Neural progenitor cell (in vitro differentiated cells): Measurements from ENCODE around the gene SLC6A17. TPM values are rescaled to one million over a fixed set of nuclear protein-coding genes. Genes with fewer than 3 reads are reported as not detected.
A peak's percentile ranks its signal among the peaks of the same experiment; 100 is the strongest.

Experiments
- DNase-seq: peaks from one replicate; pipeline ENCODE4 v3.0.0-alpha.2; 2016; ENCODE audit warnings: low spot score
- H2AFZ ChIP-seq: fragments of 200-600 bp; sonication (generic); replicated peaks from 2 replicates; pipeline ENCODE4 v1.6.1; 2016; ENCODE audit warnings: antibody characterized with exemption
- H3F3A ChIP-seq: fragments of 200-600 bp; sonication (generic); 2 replicates; pipeline ENCODE4 v1.6.1; 2016; ENCODE audit warnings: antibody characterized with exemption, low read depth
- H3K27ac ChIP-seq: fragments of 200-600 bp; sonication (generic); 2 replicates; pipeline ENCODE4 v1.5.1; 2016; ENCODE audit warnings: mild to moderate bottlenecking
- H3K27me3 ChIP-seq: fragments of 200-600 bp; sonication (generic); 2 replicates; pipeline ENCODE4 v1.6.1; 2016; ENCODE audit warnings: mild to moderate bottlenecking, moderate library complexity
- H3K36me3 ChIP-seq: fragments of 200-600 bp; sonication (generic); 2 replicates; pipeline ENCODE4 v1.5.1; 2016
- H3K4me1 ChIP-seq: fragments of 200-600 bp; sonication (generic); 2 replicates; pipeline ENCODE4 v1.6.1; 2016; ENCODE audit warnings: mixed run types
- H3K4me2 ChIP-seq: fragments of 200-600 bp; sonication (generic); 2 replicates; pipeline ENCODE4 v1.6.1; 2016
- H3K4me3 ChIP-seq: fragments of 200-600 bp; sonication (generic); 2 replicates; pipeline ENCODE4 v1.5.1; 2016
- H3K79me2 ChIP-seq: fragments of 200-600 bp; sonication (generic); 2 replicates; pipeline ENCODE4 v1.6.1; 2016; ENCODE audit warnings: low read depth
- H3K9ac ChIP-seq: fragments of 200-600 bp; sonication (generic); 2 replicates; pipeline ENCODE4 v1.6.1; 2016
- H3K9me3 ChIP-seq: fragments of 200-600 bp; sonication (generic); 2 replicates; pipeline ENCODE4 v1.5.1; 2016; ENCODE audit warnings: low read depth
- H4K20me1 ChIP-seq: fragments of 200-600 bp; sonication (generic); 2 replicates; pipeline ENCODE4 v1.6.1; 2016; ENCODE audit warnings: low read depth
- H3K27ac Mint-ChIP-seq: 3 replicates; pipeline ENCODE4 v1.8.0; 2021; ENCODE audit warnings: mixed read lengths
- H3K27me3 Mint-ChIP-seq: 2 replicates; pipeline ENCODE4 v1.8.0; 2022; ENCODE audit warnings: low read depth, mild to moderate bottlenecking, inconsistent platforms, moderate library complexity, mixed read lengths; ENCODE audit not compliant: insufficient read depth
- H3K36me3 Mint-ChIP-seq: 3 replicates; pipeline ENCODE4 v1.8.0; 2021; ENCODE audit warnings: mixed read lengths
- H3K4me1 Mint-ChIP-seq: 3 replicates; pipeline ENCODE4 v1.8.0; 2021; ENCODE audit warnings: mixed read lengths
- H3K4me3 Mint-ChIP-seq: 3 replicates; pipeline ENCODE4 v1.8.0; 2021; ENCODE audit warnings: mild to moderate bottlenecking, moderate library complexity, mixed read lengths
- H3K9me3 Mint-ChIP-seq: 3 replicates; pipeline ENCODE4 v1.8.0; 2020; ENCODE audit warnings: mixed read lengths
- EZH2 ChIP-seq: fragments of 200-600 bp; sonication (generic); IDR thresholded peaks from 2 replicates; pipeline ENCODE4 v1.6.1; 2017; ENCODE audit warnings: antibody characterized with exemption, mild to moderate bottlenecking, moderate library complexity
- EZH2phosphoT487 ChIP-seq: fragments of 200-600 bp; sonication (generic); IDR thresholded peaks from 2 replicates; pipeline ENCODE4 v1.6.1; 2017; ENCODE audit warnings: antibody characterized with exemption
- total RNA-seq: library from RNA; depleted of rRNA; stranded (reverse); fragments of >200 nt; gene quantifications from 2 replicates; pipeline ENCODE4 v1.2.3, GENCODE V29; 2015; ENCODE audit warnings: low replicate concordance
- TF ChIP-seq, protein P1 (sequence below): fragments of 200-600 bp; sonication (generic); IDR thresholded peaks from 2 replicates; pipeline ENCODE4 v1.5.1; 2017; ENCODE audit warnings: antibody characterized with exemption, mild to moderate bottlenecking

The SLC6A17 gene
- total RNA-seq, 1 donor from 2014 or later: not detected

DNA sequence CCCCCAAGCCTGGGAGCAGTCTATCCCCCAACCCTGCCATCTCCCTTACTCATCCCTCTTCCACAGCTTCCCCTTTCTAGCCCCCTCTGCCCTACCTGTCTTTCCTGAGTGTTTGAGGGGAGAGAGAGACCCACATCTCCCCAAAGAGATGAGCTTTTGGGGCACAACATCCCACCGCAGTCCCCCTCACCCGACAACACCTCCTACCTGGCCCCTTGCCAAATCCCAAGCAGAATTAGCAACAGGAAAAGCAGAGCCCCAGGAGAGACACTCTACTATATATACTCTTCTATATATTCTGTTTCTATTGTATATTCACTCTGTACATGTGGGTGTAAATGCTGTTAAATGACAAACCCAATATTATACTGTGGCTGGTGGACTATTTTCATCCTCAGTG is 49.9 kb downstream of the SLC6A17 start:
- Mint-ChIP-seq H3K27ac (peak overlapping the region; percentile 91), H3K4me1 (peaks cover 5% of the 10 kb centered on the region), H3K9me3 (no peaks in the 10 kb centered on the region), H3K4me3 (no peak overlapping the region), H3K36me3 (no peaks in the 10 kb centered on the region), H3K27me3 (peaks cover 4% of the 10 kb centered on the region)
- no peaks in the 10 kb centered on the region for H4K20me1 ChIP-seq
- no peaks in the 10 kb centered on the region for H3K4me1 ChIP-seq
- H3K9me3 ChIP-seq: no peaks in the 10 kb centered on the region
- H3K79me2 ChIP-seq: no peaks in the 10 kb centered on the region
- no peak overlapping the region for H3K4me3 ChIP-seq
- DNase-seq: no peak
- no peak overlapping the region for H3K27ac ChIP-seq
- TF ChIP-seq, protein P1, sequence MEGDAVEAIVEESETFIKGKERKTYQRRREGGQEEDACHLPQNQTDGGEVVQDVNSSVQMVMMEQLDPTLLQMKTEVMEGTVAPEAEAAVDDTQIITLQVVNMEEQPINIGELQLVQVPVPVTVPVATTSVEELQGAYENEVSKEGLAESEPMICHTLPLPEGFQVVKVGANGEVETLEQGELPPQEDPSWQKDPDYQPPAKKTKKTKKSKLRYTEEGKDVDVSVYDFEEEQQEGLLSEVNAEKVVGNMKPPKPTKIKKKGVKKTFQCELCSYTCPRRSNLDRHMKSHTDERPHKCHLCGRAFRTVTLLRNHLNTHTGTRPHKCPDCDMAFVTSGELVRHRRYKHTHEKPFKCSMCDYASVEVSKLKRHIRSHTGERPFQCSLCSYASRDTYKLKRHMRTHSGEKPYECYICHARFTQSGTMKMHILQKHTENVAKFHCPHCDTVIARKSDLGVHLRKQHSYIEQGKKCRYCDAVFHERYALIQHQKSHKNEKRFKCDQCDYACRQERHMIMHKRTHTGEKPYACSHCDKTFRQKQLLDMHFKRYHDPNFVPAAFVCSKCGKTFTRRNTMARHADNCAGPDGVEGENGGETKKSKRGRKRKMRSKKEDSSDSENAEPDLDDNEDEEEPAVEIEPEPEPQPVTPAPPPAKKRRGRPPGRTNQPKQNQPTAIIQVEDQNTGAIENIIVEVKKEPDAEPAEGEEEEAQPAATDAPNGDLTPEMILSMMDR: no peak
- no peak for TF ChIP-seq EZH2
- no peak for TF ChIP-seq EZH2phosphoT487
- no peaks in the 10 kb centered on the region for H3K36me3 ChIP-seq
- no peaks in the 10 kb centered on the region for H3K27me3 ChIP-seq
- H3K4me2 ChIP-seq: no peak overlapping the region
- H3K9ac ChIP-seq: no peak overlapping the region
- no peaks in the 10 kb centered on the region for H3F3A ChIP-seq
- no peak overlapping the region for H2AFZ ChIP-seq

DNA sequence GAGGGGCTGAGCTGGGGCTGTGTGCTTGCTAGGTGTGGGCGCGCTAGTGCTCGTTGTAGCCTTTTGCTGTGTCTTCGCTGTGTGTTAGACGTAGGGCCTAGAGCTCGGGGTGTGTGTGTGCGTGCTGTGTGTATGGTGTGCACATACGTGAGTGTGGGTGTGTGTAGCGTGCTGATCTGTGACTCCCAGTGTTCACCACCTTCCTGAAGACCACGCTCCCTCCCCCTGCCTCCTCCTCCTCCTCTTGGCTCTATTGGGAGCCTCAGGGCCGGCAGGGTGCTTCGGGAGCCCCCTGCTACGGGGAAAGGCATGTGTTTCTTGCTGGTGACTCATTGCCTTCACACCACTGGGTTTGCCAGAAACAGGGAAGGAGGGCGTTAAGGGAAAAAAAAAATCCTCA is 50.4 kb downstream of the SLC6A17 start:
- Mint-ChIP-seq H3K36me3 (no peaks in the 10 kb centered on the region), H3K9me3 (no peaks in the 10 kb centered on the region), H3K27me3 (peaks cover 4% of the 10 kb centered on the region), H3K4me1 (peaks cover 5% of the 10 kb centered on the region), H3K27ac (no peak overlapping the region), H3K4me3 (no peak overlapping the region)
- no peak for DNase-seq
- TF ChIP-seq, protein P1: no peak
- TF ChIP-seq EZH2phosphoT487 (no peak), EZH2 (no peak)
- no peak overlapping the region for H3K4me3 ChIP-seq
- no peaks in the 10 kb centered on the region for H3K36me3 ChIP-seq
- H3K27ac ChIP-seq: no peak overlapping the region
- no peaks in the 10 kb centered on the region for H4K20me1 ChIP-seq
- no peaks in the 10 kb centered on the region for H3F3A ChIP-seq
- H3K4me1 ChIP-seq: no peaks in the 10 kb centered on the region
- no peaks in the 10 kb centered on the region for H3K27me3 ChIP-seq
- no peaks in the 10 kb centered on the region for H3K9me3 ChIP-seq
- H3K4me2 ChIP-seq: no peak overlapping the region
- no peaks in the 10 kb centered on the region for H3K79me2 ChIP-seq
- no peak overlapping the region for H3K9ac ChIP-seq
- H2AFZ ChIP-seq: no peak overlapping the region

DNA sequence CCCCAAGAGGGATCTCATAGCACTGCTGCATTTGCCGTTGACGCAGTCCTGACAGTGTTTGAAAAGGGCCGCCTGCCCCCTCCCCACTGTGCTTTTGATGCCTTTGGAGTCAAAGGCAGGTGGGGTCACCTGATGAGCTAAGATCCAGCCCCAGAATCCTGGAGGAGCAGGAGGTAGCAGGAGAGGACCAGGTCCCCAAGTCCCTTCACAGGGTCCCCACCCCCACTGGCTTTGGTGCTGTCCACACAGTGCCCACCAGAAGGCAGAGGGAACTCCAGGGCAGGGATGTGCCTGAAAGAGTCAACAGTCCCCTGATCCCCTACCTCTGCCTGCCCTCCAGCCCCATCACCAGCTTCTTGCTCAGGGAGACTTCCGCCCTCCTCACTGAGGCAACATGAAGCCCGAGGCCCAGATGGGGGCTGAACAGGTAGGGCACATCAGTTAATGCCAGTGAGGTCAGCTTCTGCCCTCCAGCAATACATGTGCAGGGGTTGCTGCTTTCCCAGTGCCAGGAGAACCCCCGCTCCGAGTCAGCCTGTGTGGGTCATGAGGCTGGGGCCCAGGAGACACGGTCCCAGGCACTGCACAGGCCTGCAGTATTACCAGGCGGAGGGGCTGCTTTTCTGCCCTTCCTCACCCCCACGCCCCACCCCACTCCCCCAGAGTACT is 51.0 kb downstream of the SLC6A17 start:
- H3K27ac ChIP-seq: no peak overlapping the region
- H3K4me3 Mint-ChIP-seq: no peak overlapping the region
- no peaks in the 10 kb centered on the region for H3K4me1 ChIP-seq
- H3K9ac ChIP-seq: no peak overlapping the region
- peaks cover 5% of the 10 kb centered on the region for H3K4me1 Mint-ChIP-seq
- no peaks in the 10 kb centered on the region for H3F3A ChIP-seq
- peaks cover 6% of the 10 kb centered on the region for H3K27me3 Mint-ChIP-seq
- no peak overlapping the region for H3K4me2 ChIP-seq
- H3K36me3 ChIP-seq: no peaks in the 10 kb centered on the region
- H3K9me3 Mint-ChIP-seq: no peaks in the 10 kb centered on the region
- no peak overlapping the region for H3K27ac Mint-ChIP-seq
- no peaks in the 10 kb centered on the region for H3K79me2 ChIP-seq
- DNase-seq: no peak
- H4K20me1 ChIP-seq: no peaks in the 10 kb centered on the region
- H3K4me3 ChIP-seq: no peak overlapping the region
- no peak overlapping the region for H2AFZ ChIP-seq
- TF ChIP-seq EZH2phosphoT487 (no peak), EZH2 (no peak)
- H3K9me3 ChIP-seq: no peaks in the 10 kb centered on the region
- H3K36me3 Mint-ChIP-seq: no peaks in the 10 kb centered on the region
- no peaks in the 10 kb centered on the region for H3K27me3 ChIP-seq

DNA sequence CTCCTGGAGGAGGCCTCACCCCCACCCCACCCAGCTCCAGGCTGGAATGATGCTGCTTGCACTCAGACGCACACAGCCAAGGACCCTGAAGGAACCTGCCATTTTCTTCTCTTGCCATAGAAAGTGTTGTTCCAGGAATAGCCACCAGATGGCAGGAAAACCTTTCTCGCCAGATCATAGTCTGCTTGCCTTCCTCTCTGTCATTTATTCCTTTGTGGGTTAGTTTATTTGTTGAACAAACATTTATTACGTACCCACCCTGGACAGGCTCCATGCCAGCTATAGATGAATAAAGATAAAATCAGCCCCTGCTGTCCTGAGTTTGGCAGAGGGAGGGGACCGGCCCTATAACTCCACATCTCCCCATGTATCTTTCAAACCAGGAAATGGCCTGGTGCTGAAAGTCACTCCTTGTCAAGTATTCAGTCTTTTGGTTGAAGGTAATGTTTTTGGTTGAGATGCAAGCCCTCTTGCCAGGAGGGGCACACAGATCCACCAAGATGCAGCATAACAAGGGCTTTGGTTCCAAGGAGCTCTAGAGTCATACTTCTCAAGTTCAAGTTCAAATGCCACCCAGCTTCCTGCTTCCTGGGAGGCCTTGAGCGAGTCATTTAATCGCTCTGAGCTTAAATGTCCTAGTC is 52.8 kb downstream of the SLC6A17 start:
- Mint-ChIP-seq H3K27ac (no peak overlapping the region), H3K36me3 (no peaks in the 10 kb centered on the region), H3K4me1 (peaks cover 3% of the 10 kb centered on the region), H3K4me3 (no peak overlapping the region), H3K27me3 (peaks cover 6% of the 10 kb centered on the region), H3K9me3 (no peaks in the 10 kb centered on the region)
- Histone ChIP-seq H4K20me1 (no peaks in the 10 kb centered on the region), H3K4me2 (no peak overlapping the region), H3K4me1 (no peaks in the 10 kb centered on the region), H3K27ac (no peak overlapping the region), H3K36me3 (no peaks in the 10 kb centered on the region), H3K4me3 (no peak overlapping the region), H3K9me3 (no peaks in the 10 kb centered on the region), H3K27me3 (no peaks in the 10 kb centered on the region), H3K9ac (no peak overlapping the region), H3F3A (no peaks in the 10 kb centered on the region), H2AFZ (peak overlapping the region; percentile 69), H3K79me2 (no peaks in the 10 kb centered on the region)
- TF ChIP-seq, protein P1: peak; percentile 84
- no peak for TF ChIP-seq EZH2
- DNase-seq: peak; percentile 67
